T-helper 2 cell (primary cell): ENCODE measurements around the gene UBE2S.
A peak's percentile ranks its signal among the peaks of the same experiment; 100 is the strongest.
"Not testable (repeated sequence)": the region's sequence is repeated elsewhere in the genome, so short reads cannot be mapped to it uniquely, and the experiment has no call there.

Experiments
- DNase-seq, 5 experiments: peaks; one replicate each; pipeline versions ENCODE4 v3.0.0 to v3.0.0-alpha.2; 2012 to 2022
- total RNA-seq, 2 donors: gene quantifications; one replicate each; lab custom pipeline; 2026; lab: John Stamatoyannopoulos, UW

UBE2S gene
- 145 to 167 reads per million in 2 donors for total RNA-seq

DNA sequence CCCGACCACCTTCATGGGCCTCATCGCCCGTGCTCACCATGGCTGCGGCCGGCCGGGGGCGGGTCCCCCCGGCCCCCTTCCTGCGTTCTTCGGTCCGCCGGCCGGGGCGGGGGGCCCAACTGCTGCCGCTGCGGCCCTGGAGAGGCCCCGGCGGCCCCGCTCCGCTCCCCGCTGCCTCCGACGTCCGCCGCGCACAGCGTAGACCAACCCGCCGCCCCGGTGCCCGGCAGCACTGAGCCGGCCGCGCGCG is at the start of gene UBE2S:
TSS of gene UBE2S (minus strand) at position 239 of the 250 bp plus-strand sequence. CDS start at position 40, 199 bp downstream.
- not testable (repeated sequence) for DNase-seq

DNA sequence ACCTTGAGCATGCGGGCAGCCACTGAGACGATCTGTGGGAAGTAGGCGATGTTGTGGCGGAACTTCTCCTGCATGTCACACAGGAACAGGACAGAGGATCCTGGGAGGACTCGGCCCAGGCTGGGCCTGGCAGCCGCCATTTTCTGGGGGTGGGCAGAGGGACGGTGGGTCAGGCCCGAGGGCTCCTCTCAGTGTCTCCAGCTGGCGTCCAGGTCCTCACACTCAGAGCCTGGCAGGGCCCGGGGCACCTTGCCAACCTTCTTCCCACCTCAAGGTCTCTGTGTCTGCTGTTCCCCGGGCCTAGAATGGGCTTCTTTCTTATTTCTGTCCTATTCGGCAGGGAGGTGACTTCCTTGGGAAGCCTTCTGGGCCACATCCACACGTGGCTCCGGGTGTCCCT is 48.8 kb upstream of the UBE2S start:
- no peak for DNase-seq

DNA sequence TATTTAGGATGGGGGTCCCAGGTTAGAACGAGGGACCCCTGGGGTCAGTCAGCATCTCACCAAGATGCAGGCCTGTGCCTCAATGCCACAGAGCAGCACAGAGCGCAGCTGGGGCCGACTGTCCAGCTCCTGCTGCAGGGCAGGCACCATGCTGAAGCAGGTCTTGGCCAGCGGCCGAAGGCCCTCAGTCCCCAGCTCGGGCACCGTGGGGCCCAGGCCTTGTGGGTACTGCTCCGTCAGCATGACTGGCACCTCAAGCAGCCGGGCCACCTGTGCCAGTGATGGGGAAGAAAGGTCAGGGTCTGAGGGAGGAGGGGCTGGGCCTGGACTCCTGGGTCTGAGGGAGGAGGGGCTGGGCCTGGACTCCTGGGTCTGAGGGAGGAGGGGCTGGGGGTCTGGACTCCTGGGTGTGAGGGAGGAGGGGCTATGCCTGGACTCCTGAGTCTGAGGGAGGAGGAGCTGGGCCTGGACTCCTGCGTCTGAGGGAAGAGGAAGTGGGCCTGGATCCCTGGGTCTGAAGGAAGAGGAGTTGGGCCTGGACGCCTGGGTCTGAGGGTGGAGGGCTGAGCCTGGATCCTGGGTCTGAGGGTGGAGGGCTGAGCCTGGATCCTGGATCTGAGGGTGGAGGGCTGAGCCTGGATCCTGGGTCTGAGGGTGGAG is 48.1 kb upstream of the UBE2S start:
- DNase-seq: no peak

DNA sequence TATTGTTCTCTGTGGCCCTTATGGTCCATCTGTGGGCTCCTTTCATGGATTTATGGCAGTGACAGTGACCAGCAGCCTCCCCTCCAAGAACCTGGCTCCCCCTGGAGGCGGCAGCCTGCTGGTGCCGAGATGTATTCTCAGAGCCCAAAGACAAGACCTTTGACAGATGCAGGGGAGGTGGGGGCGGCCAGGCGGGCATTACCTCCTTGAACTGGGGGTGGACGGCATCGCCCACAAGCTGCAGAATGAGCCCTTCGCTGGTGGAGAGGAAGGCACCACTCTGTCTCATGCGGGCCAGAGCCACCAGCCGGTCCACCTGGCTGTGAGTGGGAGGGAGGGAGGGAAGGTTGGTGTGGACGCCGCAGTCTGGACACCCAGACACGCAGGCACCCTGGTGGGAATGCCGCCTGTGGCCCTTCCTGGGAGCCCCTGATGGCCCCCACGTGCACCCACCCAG is 47.2 kb upstream of the UBE2S start:
- peak in 3 of 5 experiments; percentile 17 to 56 (median 37) for DNase-seq

DNA sequence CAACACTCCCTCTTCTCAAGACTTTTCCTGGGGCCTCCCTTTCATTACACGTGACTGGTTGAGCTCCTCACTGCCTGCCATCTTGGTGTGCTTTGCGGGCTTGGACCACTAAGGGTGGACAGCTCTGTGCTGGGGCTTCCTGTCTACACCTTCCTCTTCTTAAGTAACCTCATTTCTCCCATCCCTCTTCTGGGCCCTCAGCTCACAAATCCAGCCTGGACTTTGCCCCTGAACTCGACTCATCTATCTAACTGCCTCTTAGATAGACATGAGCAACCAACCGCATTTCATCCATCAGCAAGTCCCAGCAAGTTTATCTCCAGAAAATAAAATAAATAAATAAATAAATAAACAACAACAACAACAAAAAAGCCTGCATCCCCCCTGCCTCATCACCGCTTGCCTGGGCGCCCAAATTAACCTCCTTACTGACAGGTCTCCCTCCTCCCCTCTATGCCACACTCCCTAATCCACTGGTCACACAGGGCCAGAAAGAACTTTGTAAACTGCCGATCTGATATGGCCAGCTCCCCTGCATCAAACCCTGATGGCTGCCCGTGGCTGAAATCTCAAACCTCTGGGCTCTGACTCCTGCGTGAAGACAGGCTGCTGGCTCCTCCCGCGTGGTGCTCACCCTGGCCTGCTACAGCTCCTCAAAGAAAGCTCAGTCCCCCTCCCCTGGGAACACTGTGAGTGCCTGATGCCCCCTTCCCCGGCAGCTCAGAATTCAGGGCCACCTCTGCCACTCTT is 46.1 kb upstream of the UBE2S start:
- no peak for DNase-seq

DNA sequence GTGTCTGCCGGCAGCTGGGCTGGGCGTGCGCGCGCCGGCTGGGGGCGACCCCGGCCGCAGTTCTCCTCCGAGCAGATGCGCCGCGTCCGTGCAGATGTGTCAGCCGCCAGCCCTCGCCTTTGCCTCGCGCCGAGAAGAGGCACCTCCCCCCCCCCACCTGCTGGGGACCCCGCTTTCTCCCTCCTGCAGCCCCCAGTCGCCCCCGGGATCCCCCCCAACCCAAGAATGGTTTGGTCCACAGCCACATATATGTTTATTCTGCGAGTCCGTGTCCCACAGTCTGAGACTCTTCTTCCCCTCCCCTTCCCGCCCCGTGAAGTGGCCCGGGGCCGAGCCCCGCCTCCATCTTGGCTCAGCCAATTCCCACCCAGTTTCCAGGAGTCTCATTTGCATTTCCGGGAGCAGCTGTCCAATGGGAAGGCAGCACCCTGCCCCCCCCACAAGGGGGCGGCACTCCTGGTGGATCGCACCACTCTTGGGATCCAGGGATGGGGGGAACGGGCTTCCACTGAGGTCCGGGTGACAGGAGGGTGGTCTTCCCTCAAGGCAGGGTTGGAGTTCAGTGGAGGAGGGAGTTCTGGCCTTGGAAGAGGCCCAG is 45.3 kb upstream of the UBE2S start:
- DNase-seq: peak in 3 of 5 experiments; percentile 24 to 62 (median 27)

DNA sequence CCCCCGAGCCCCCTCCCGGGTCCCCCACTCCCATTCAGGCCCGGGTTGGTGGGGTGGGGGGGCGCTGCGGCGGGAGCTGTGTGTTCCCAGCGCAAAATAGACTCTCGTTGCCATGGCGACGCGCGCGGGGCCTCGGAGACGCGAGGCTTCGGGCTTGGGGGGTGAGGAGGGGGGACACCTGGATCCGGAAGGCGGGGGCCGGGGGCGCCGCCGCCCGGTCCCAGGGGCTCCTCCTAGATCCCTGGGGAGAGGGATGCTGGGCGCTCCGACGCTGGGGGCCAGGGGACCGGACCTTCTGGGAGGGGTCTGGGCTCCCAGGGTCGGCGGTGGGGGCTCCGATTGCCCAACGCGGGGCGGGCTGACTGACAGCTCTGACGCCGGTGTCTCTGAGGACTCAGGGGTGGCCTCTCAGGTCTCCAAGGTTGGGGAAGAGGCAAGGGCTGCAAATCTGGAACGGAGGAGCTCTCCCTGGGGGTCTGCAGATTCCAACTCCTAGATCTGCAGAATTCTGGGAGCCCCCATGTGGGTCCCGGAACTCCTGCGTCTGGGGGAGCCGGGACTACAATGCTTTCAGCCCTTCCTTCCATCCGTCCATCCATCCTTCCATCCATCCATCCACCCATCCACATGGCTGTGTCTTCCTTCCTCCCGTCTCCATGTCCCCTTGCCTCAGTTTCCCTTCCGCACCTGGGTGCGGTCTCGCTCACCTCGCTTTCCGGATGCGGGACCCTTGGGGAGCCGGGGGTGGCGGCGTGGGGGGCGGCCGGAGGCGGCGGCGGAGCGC is 44.6 kb upstream of the UBE2S start:
- no peak for DNase-seq

DNA sequence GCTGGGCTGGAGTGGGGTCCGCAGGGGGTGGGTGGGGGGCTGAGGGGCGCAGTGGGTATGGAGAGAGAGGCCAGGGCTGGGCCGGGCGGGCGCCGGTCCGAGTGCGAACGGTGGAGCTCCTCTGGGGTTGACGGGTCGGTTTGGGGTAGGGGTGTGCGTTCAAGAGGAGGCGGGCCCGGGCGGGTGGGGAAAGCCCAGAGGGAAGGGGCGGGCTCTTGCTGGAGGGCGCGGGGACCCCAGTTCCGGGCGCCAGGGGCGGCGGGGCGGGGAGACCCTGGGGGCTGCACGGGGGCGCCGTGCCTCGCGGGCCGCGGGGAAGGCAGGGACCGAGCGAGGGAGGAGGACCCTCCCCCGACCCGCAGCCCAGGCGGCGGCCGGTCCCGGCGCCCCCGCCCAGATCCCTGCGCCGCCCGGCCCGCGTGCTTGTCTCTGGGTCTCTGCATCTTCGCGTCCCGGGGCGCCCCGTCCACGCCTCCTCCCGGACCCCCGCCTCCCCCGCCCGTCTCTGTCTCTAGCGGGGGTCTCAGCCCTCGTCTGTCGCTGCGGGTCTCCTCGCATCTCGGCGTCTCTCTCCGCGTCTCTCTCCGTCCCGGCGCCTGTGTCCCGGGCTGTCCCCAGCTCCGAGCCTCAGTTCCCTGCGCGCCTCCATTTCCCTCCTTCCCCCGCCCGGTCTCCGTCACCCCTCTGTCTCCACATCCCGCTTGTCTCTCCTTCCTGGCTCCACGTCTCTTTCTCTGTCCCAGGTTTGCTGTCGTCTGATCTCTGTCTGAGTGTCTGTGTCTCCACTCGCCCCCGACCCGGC is 43.8 kb upstream of the UBE2S start:
- no peak for DNase-seq

DNA sequence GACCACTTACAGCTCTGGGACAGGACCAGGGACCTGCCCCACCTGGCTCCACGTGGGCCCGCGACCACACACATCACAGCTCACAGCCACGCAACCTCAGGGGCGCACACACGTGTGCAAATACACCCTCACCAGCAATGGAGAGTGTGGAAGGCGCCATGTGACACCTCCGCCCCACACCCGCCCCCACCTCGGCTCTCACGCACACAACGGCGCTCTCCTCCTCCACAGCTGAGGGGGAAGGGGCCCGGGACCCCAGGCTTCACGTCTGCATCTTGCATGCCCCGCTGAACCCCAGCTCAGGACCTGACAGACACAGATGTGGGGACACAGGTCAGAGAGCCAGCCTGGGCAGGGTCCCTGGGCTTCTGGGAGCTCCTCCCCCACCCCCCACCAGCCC is 41.9 kb upstream of the UBE2S start:
- no peak for DNase-seq

DNA sequence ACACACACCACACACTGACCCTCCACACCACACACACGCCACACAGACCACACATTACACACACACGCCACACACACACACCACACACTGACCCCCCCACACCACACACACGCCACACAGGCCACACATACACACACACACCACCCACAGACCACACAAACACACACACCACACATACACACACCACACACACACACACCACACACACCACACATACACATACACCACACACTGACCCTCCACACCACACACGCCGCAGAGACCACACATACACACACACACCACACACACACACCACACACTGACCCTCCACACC is 40.5 kb upstream of the UBE2S start:
- DNase-seq: not testable (repeated sequence)

DNA sequence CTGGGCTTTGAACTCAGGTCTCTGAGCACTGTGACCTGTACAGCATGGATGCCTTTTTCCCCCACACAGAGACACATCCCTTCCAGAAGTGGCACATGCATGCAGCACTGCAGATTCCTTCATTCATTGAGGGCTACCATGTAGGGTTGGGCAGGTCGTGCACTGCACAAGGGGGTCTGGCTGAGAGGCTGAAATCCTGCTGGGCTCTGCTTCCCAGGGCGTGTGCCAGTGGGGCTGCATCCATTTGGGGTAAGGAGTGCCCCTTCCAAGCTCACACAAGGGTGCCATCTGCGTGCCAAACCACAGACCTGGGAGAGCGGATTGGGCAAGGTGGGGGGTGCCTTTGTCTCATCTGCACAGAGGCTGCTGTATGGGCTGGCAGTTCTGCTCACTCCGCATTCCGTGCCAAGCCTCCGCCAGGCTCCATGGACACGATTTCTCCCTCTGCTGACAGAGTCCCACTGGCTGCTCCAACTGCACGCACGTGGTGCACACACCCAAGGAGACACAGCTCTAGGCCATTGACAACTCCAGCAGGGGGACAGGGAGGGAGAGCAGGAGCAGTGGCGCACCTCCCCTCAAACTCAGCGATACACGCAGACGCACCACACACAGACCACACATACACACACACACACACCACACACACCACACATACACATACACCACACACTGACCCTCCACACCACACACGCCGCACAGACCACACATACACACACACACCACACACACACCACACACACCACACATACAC is 40.0 kb upstream of the UBE2S start:
- DNase-seq: no peak

DNA sequence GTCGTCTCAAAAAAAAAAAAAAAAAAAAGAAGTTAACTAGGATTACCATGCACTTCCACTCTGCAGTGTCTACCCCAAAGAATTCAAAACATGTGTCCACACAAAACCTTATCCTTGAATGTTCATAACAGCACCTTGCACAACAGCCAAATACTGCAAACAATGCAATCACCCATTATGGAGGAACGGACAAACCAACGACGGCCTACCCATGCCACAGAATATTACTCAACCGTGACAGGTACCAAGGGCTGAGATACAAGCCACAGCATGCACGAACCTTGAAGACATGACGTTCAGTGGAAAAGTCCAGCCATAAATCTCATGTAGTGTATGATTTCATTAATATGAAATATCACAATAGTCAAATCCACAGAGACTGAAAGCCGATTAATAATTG is 38.5 kb upstream of the UBE2S start:
- no peak for DNase-seq

DNA sequence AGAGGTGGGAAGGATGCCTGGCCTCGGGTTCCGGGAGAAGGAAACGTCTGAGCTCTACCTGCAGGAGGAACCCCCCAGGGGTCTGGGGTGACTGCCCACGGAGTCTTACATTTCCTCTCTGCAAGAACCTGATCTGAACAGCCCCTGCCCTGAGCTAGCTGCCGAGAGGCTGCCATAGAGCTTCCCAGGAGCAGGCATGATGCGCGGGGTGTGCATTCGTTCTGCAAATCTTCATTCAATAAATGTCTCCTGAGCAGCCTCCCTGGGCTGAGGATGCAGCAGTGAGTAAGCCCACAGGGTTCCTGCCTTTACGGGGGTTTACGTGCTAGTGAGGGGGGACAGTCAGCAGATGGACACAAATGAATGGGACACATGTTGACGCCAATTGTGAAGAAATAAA is 37.1 kb upstream of the UBE2S start:
- no peak for DNase-seq

DNA sequence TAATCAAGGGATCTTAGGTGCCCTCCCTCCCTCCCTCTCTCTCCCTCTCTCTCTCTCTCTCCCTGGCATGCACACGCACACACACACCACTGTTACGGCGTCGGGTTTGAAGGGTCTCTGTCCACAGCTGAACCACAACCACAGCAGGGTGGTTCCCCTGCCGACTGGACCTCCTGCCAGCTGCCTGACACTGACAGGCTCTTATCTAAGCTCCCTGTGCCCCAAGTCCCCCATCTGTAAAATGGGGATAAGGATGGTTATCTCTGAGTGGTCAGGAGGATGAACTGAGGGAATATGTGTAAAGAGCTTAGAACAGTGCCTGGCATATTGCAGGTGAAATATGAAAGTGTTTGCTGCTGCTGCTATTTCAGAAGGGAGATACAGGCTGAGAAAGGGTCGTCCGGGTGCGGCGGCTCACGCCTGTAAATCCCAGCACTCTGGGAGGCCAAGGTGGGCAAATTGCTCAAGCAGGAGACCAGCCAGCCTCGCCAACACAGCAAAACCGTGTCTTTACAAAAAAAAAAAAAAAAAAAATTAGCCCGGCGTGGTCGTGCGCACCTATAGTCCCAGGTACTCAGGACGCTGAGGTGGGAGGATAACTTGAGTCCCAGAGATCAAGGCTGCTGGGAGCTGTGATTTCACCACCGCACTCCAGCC is 36.4 kb upstream of the UBE2S start:
- DNase-seq: no peak

DNA sequence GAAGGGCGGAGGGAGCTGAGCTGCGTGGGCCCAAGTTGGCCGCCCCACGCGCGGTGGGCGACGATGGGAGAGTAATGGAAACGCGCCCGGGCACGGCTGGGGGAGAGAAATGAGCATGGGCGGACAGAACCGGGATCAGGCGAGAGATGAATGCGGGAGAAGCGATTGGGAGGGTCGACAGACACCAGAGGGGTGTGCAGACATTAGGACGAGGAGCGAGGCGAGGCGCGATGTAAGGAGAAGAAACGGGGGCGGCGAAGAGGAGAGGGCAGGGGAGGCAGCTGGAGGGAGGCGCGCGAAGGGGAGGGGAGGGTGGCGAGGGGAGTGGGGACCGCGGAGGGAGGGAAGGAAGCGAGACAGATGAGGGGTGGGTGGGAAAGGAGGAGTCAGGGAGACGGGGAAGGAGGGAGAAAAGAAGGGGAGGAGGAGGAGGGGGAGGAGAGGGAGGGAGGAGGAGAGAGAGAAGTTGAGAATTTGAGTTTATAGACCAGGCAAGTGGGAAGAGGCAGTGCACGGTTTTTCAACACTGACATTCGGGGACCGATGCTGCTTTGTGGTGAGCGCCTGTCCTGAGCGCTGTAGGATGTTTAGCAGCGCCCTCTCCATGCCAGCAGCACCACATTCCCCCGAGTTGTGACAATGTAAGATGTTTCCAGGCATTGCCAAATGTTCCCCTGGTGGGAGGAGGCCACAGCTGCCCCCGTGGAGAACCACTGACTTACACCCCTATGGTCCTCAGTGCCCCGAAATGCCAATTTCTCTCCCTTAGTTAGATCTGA is 35.6 kb upstream of the UBE2S start, which contains the start of gene SHISA7:
TSS of gene SHISA7 (minus strand) at position 256 of the 779 bp plus-strand sequence. CDS start 437 bp downstream, outside the sequence.
- DNase-seq: no peak

DNA sequence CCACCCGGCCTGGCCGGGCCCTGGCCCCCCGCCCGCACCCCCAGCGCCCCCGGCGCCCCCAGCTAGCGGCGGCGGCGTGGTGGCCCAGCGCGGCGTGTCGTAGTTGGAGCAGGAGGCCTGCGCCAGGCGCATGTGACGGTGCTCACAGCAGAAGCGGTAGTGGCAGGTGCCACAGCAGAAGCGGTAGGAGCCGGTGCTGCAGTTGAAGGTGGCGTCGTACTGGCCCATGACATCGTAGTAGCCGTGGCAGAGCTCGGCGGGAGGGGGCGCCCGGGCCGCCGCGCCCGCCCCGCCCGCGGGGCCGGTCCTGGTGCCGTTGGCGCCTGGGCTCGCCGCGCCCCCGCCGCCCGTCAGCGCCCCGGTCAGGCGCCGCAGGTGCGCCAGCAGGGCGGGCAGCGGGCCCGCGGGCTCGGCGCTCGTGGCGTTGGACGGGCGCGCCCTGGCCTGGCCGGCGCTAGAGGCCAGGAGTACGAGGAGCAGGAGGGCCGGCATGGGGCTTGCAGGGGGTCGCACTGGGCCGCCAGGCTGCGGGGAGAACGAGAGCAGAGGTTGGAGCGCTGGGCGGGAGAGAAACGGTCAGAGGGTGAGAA is 34.9 kb upstream of the UBE2S start:
- DNase-seq: no peak

DNA sequence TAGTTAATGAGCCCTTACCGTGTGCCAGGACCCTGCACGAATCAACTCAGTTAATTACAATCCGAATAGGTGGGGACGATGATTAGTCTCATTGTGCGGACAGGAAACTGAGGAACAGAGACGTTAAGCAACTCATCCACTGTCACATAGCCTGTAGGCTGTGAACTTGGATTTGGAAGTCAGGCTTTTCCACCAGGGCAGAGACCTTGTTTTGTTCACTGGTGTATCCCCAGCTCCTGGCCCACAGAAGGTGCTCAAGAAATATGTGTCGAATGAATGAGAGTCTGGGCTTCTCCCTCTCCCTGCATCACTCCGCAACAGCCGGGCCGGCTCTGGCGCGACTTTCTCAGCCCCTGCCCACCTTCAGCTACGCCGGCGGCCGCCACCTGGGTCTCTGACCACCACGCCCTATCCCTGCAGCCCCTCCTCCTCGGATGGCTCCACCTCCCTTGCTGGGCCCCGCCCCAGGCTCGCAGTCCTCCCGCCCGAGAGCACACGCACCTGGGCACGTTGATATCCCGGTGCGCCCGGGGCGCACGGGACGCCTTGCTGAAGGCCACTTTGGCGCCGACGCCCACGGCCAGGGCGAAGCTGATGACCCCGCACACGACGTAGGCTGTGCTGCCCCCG is 34.2 kb upstream of the UBE2S start:
- no peak for DNase-seq

DNA sequence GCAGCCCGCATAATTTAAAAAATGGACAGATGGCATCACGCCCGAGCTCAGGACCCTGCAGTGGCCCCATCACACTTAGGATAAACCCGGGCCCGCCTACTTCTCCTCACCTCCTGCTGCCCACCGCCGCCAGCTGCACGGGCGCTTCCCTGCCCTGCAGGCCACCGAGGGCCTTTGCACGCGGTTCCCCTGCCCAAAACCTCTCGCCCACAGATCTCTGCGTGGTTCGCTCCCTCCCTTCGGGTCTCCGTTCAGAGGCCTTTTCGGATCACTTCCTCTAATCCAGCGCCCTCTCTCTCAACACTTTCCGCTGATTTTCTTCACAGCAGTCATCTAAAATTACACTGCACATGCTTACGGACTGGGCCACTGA is 33.7 kb upstream of the UBE2S start:
- DNase-seq: no peak

DNA sequence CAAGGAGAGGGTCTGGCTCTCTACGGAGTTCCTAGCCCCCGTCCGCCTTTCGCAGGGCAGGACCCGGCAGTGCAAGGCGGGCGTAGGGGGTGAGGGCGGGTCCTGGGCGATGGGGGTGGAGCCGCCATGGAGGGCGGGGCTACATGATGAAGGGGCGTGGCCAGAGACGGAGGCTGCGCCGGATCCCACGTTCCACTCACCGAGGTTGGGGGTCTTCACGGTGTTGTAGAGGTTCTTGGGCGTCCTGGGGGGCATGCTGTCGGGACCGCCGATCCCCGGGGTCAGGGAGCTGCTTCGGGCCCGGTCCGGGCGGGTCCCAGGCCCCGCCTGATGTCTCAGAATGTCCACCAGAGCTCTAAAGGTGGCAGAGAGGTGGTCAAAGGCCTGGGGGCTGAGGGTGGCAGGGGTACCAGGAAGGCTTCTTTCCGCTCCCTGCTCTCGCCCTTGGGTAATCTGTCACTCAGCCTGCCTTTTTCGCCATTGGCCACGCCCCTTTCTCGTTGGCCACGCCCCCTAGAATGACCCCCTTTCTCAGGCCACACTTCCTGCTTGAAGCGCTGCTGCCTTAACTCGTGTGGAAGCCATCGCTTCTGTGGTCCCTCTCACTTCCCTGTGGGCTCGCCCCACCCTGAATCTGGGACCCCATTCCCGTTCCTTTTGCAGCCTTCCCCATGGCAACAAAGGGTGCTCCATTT is 33.0 kb upstream of the UBE2S start:
- DNase-seq: no peak
